ENCODE results near the gene RASGRF1. TPM values are rescaled to one million over a fixed set of nuclear protein-coding genes. Genes with fewer than 3 reads are reported as not detected.

The RASGRF1 gene
- polyA plus RNA-seq, 1 donor (not counting 4 experiments of a cell fraction or from before 2014, with no cell fraction given): 0.08 TPM

GRCh38 chr15:78959360-78959759 lies 131.2 kb downstream of the RASGRF1 start:
- H3K4me1 ChIP-seq (ENCODE audit: control insufficient read depth, extremely low read depth, insufficient read depth, low read length): no peaks in the 10 kb centered on the region
- H3K4me2 ChIP-seq (ENCODE audit: control insufficient read depth, extremely low read depth, insufficient read depth, low read depth, low read length): no peak overlapping the region
- FAIRE-seq (no peak), DNase-seq (ENCODE audit: low read depth, low spot score) (no peak)
- dilution Hi-C loops (cut with MboI; ENCODE audit: extremely low pct_ligation_motif_present, low sequenced_read_pairs): no loop called here
- no peaks in the 10 kb centered on the region for H3K27me3 ChIP-seq (ENCODE audit: control insufficient read depth, extremely low read depth, insufficient read depth, low read length)
- no peak overlapping the region for H2AFZ ChIP-seq (ENCODE audit: control insufficient read depth, low read length)
- H3K4me3 ChIP-seq (ENCODE audit: control insufficient read depth in 2 of 3, extremely low read depth in 1 of 3, insufficient read depth in 2 of 3, low read depth in 1 of 3, low read length in 3 of 3): no peak overlapping the region
- no peaks in the 10 kb centered on the region for H3K9me3 ChIP-seq (ENCODE audit: control insufficient read depth, low read depth, low read length)
- no peak for TF ChIP-seq EZH2 (IDR thresholded peaks at IDR 0.05; ENCODE audit: low read length)
- TF ChIP-seq, protein P1, sequence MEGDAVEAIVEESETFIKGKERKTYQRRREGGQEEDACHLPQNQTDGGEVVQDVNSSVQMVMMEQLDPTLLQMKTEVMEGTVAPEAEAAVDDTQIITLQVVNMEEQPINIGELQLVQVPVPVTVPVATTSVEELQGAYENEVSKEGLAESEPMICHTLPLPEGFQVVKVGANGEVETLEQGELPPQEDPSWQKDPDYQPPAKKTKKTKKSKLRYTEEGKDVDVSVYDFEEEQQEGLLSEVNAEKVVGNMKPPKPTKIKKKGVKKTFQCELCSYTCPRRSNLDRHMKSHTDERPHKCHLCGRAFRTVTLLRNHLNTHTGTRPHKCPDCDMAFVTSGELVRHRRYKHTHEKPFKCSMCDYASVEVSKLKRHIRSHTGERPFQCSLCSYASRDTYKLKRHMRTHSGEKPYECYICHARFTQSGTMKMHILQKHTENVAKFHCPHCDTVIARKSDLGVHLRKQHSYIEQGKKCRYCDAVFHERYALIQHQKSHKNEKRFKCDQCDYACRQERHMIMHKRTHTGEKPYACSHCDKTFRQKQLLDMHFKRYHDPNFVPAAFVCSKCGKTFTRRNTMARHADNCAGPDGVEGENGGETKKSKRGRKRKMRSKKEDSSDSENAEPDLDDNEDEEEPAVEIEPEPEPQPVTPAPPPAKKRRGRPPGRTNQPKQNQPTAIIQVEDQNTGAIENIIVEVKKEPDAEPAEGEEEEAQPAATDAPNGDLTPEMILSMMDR (optimal IDR thresholded peaks at IDR 0.05 in 1 of 3, IDR thresholded peaks at IDR 0.05 in 1 of 3, conservative IDR thresholded peaks at IDR 0.05 in 1 of 3; ENCODE audit: extremely low read depth in 1 of 3, insufficient read depth in 2 of 3, low read length in 3 of 3): no peak
- no peak overlapping the region for H3K27ac ChIP-seq (ENCODE audit: control insufficient read depth, insufficient read depth, low read length)
- no peaks in the 10 kb centered on the region for H4K20me1 ChIP-seq (ENCODE audit: control insufficient read depth, extremely low read depth, insufficient read depth, low read length)
- H3K36me3 ChIP-seq (ENCODE audit: control insufficient read depth in 2 of 2, extremely low read depth in 1 of 2, insufficient read depth in 2 of 2, low read length in 2 of 2): no peaks in the 10 kb centered on the region
- no peaks in the 10 kb centered on the region for H3K9me1 ChIP-seq (ENCODE audit: control insufficient read depth, extremely low read depth, insufficient read depth, low read length)
- no peak overlapping the region for H3K9ac ChIP-seq (ENCODE audit: control insufficient read depth, extremely low read depth, insufficient read depth, low read length)
- H3K79me2 ChIP-seq (ENCODE audit: control insufficient read depth, insufficient read depth, low read length): no peaks in the 10 kb centered on the region

DNA sequence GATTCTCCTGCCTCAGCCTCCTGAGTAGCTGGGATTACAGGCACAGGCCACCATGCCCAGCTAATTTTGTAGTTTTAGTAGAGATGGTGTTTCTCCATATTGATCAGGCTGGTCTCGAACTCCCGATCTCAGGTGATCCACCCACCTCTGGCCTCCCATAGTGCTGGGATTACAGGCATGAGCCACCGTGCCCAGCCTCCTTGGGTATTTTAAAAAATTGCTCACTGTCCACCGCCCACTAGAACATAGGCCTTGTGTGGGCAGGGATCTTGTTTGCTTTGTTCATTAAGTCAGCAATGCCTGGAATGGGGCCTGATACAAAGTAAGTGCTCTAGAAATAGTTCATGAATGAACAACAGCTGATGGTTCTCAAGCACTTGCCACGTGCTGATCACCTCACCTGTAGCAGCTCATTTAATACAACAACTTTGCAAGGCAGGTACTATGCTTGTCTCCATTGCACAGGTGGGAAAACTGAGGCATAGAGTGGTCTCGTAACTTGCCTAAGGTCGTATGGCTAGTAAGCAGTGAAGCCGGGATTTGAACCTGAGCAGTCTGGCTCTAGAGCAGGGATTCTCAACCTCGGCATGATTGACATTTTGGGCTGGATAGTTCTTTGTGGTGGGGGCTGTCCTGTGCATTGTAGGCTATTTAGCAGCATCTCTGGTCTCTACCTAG lies 133.0 kb downstream of the RASGRF1 start:
- Histone ChIP-seq H3K4me2 (ENCODE audit: control insufficient read depth, extremely low read depth, insufficient read depth, low read depth, low read length) (no peak overlapping the region), H3K4me1 (ENCODE audit: control insufficient read depth, extremely low read depth, insufficient read depth, low read length) (no peaks in the 10 kb centered on the region), H3K36me3 (ENCODE audit: control insufficient read depth in 2 of 2, extremely low read depth in 1 of 2, insufficient read depth in 2 of 2, low read length in 2 of 2) (no peaks in the 10 kb centered on the region), H4K20me1 (ENCODE audit: control insufficient read depth, extremely low read depth, insufficient read depth, low read length) (no peaks in the 10 kb centered on the region), H3K27me3 (ENCODE audit: control insufficient read depth, extremely low read depth, insufficient read depth, low read length) (no peaks in the 10 kb centered on the region), H3K9me1 (ENCODE audit: control insufficient read depth, extremely low read depth, insufficient read depth, low read length) (no peaks in the 10 kb centered on the region), H3K9ac (ENCODE audit: control insufficient read depth, extremely low read depth, insufficient read depth, low read length) (no peak overlapping the region), H3K4me3 (ENCODE audit: control insufficient read depth in 2 of 3, extremely low read depth in 1 of 3, insufficient read depth in 2 of 3, low read depth in 1 of 3, low read length in 3 of 3) (no peak overlapping the region), H3K79me2 (ENCODE audit: control insufficient read depth, insufficient read depth, low read length) (no peaks in the 10 kb centered on the region), H3K27ac (ENCODE audit: control insufficient read depth, insufficient read depth, low read length) (no peak overlapping the region), H3K9me3 (ENCODE audit: control insufficient read depth, low read depth, low read length) (no peaks in the 10 kb centered on the region), H2AFZ (ENCODE audit: control insufficient read depth, low read length) (no peak overlapping the region)
- no peak for DNase-seq (ENCODE audit: low read depth, low spot score)
- no peak for FAIRE-seq
- dilution Hi-C loops (cut with MboI; ENCODE audit: extremely low pct_ligation_motif_present, low sequenced_read_pairs): no loop called here
- TF ChIP-seq, protein P1 (optimal IDR thresholded peaks at IDR 0.05 in 1 of 3, IDR thresholded peaks at IDR 0.05 in 1 of 3, conservative IDR thresholded peaks at IDR 0.05 in 1 of 3; ENCODE audit: extremely low read depth in 1 of 3, insufficient read depth in 2 of 3, low read length in 3 of 3): no peak
- TF ChIP-seq EZH2 (IDR thresholded peaks at IDR 0.05; ENCODE audit: low read length): no peak
